ENCODE results near the gene FOXF1. TPM values are rescaled to one million over a fixed set of nuclear protein-coding genes. Genes with fewer than 3 reads are reported as not detected.

The FOXF1 gene
- total and polyA plus RNA-seq, 2 of the 13 experiments (the other 11 are each of a cell fraction or from before 2014, with no cell fraction given) = not detected

GRCh38 chr16:86476956-86477534 is 33.3 kb upstream of the FOXF1 start (continued):
- TF ChIP-seq ZNF407 (CRISPR knock-in tag; IDR thresholded peaks at IDR 0.05; ENCODE audit: not compliant biosample characterization) = no peak
- no peak for TF ChIP-seq ZBTB26 (CRISPR knock-in tag; IDR thresholded peaks at IDR 0.05; ENCODE audit: borderline replicate concordance)
- TF ChIP-seq, protein P1, sequence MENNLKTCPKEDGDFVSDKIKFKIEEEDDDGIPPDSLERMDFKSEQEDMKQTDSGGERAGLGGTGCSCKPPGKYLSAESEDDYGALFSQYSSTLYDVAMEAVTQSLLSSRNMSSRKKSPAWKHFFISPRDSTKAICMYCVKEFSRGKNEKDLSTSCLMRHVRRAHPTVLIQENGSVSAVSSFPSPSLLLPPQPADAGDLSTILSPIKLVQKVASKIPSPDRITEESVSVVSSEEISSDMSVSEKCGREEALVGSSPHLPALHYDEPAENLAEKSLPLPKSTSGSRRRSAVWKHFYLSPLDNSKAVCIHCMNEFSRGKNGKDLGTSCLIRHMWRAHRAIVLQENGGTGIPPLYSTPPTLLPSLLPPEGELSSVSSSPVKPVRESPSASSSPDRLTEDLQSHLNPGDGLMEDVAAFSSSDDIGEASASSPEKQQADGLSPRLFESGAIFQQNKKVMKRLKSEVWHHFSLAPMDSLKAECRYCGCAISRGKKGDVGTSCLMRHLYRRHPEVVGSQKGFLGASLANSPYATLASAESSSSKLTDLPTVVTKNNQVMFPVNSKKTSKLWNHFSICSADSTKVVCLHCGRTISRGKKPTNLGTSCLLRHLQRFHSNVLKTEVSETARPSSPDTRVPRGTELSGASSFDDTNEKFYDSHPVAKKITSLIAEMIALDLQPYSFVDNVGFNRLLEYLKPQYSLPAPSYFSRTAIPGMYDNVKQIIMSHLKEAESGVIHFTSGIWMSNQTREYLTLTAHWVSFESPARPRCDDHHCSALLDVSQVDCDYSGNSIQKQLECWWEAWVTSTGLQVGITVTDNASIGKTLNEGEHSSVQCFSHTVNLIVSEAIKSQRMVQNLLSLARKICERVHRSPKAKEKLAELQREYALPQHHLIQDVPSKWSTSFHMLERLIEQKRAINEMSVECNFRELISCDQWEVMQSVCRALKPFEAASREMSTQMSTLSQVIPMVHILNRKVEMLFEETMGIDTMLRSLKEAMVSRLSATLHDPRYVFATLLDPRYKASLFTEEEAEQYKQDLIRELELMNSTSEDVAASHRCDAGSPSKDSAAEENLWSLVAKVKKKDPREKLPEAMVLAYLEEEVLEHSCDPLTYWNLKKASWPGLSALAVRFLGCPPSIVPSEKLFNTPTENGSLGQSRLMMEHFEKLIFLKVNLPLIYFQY (CRISPR knock-in tag; IDR thresholded peaks at IDR 0.05; ENCODE audit: borderline replicate concordance) = no peak
- TF ChIP-seq PHF5A (CRISPR knock-in tag; IDR thresholded peaks at IDR 0.05; ENCODE audit: low read depth, unreplicated experiment) = no peak
- no peak for TF ChIP-seq CENPX (CRISPR knock-in tag; IDR thresholded peaks at IDR 0.05)
- TF ChIP-seq SMAD9 (CRISPR knock-in tag; IDR thresholded peaks at IDR 0.05) = no peak
- TF ChIP-seq, protein P2, sequence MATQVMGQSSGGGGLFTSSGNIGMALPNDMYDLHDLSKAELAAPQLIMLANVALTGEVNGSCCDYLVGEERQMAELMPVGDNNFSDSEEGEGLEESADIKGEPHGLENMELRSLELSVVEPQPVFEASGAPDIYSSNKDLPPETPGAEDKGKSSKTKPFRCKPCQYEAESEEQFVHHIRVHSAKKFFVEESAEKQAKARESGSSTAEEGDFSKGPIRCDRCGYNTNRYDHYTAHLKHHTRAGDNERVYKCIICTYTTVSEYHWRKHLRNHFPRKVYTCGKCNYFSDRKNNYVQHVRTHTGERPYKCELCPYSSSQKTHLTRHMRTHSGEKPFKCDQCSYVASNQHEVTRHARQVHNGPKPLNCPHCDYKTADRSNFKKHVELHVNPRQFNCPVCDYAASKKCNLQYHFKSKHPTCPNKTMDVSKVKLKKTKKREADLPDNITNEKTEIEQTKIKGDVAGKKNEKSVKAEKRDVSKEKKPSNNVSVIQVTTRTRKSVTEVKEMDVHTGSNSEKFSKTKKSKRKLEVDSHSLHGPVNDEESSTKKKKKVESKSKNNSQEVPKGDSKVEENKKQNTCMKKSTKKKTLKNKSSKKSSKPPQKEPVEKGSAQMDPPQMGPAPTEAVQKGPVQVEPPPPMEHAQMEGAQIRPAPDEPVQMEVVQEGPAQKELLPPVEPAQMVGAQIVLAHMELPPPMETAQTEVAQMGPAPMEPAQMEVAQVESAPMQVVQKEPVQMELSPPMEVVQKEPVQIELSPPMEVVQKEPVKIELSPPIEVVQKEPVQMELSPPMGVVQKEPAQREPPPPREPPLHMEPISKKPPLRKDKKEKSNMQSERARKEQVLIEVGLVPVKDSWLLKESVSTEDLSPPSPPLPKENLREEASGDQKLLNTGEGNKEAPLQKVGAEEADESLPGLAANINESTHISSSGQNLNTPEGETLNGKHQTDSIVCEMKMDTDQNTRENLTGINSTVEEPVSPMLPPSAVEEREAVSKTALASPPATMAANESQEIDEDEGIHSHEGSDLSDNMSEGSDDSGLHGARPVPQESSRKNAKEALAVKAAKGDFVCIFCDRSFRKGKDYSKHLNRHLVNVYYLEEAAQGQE (IDR thresholded peaks at IDR 0.05; ENCODE audit: borderline replicate concordance in 1 of 2, low read depth in 1 of 2, low read length in 2 of 2) = no peak
- TF ChIP-seq NFE2 (CRISPR knock-in tag; IDR thresholded peaks at IDR 0.05) = no peak
- TF ChIP-seq ATF7-NPFF (CRISPR knock-in tag; IDR thresholded peaks at IDR 0.05; ENCODE audit: low read depth) = no peak
- no peak for TF ChIP-seq ATRX (CRISPR knock-in tag; IDR thresholded peaks at IDR 0.05; ENCODE audit: borderline replicate concordance)
- no peak for TF ChIP-seq TMF1 (CRISPR knock-in tag; IDR thresholded peaks at IDR 0.05; ENCODE audit: low read depth)

Measured in HepG2 (cell line).